Fibroblast of skin of abdomen (primary cell): ENCODE data around the gene RAB11FIP5.

Experiments used
- DNase-seq: peaks from one replicate; pipeline ENCODE4 v3.0.0-alpha.2; 2013

Gene RAB11FIP5

GRCh38 chr2:73033142-73033765 lies 79.5 kb downstream of the RAB11FIP5 start:
- no peak for DNase-seq

- DNase-seq: no peak
These were observed 80.0 kb downstream of the RAB11FIP5 start for GRCh38 chr2:73032702-73033097.

- DNase-seq: no peak
These were observed 80.7 kb downstream of the RAB11FIP5 start for GRCh38 chr2:73031725-73032701.

DNA sequence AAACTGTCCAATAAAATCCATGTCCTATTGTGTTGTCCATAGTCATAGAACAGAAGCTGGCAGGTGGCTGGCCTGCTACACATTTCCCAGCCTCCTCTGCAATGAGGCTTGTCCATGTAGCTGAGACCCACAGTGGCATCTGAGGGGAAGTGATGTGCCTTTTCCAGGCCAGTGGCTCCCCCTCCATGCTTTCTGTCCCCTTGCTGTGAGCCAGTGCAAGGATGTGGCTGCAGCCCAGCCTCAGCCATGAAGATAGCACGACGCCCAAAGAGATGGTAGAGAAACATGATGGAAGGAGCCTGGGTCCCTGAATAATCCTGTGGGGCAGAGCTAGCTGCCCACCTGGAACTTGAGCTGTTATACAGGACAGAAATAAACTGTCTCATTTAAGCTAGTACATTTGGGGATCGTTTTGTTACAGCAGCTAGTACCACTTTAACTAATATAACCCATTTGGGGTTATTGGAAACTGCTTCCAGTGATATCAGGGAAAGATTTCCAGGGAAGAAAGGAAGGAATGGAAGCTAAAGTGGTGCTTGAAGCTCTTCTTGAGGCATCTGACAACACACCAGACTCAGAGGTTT lies 81.6 kb downstream of the RAB11FIP5 start:
- no peak for DNase-seq

- DNase-seq: no peak
These were observed 83.9 kb downstream of the RAB11FIP5 start for GRCh38 chr2:73028841-73029240.

GRCh38 chr2:73027340-73027739 lies 85.4 kb downstream of the RAB11FIP5 start:
- no peak for DNase-seq

- DNase-seq: no peak
These were observed 89.3 kb downstream of the RAB11FIP5 start for GRCh38 chr2:73023497-73023896.
